ENCODE data around the gene STARD7.

- no peak for TF ChIP-seq CTCF (IDR thresholded peaks at IDR 0.05; ENCODE audit: low read length)
- TF ChIP-seq EZH2 (optimal IDR thresholded peaks at IDR 0.05; ENCODE audit: low read depth, low read length), result no peak
- TF ChIP-seq EZH2phosphoT487 (IDR thresholded peaks at IDR 0.05; ENCODE audit: low read length), result no peak
Observed at GRCh38 chr2:96143231-96143847, 65.3 kb downstream of the STARD7 start.

Measured in MM.1S (cell line).